HG03025 (cell line): Measurements from ENCODE around the gene BTRC.

ENCODE experiments used
- ATAC-seq: cut with Tn5 transposase; IDR thresholded peaks from one replicate; pipeline ENCODE4 v1.9.1; 2021; ENCODE audit warnings: mild to moderate bottlenecking, moderate library complexity; ENCODE audit not compliant: unreplicated experiment, low FRiP score

BTRC gene

GRCh38 chr10:101441541-101442455 lies 87.8 kb downstream of the BTRC start:
- no peak for ATAC-seq

GRCh38 chr10:101442456-101442800 lies 88.5 kb downstream of the BTRC start:
- no peak for ATAC-seq

GRCh38 chr10:101444058-101444898 lies 90.3 kb downstream of the BTRC start:
- ATAC-seq: no peak

- ATAC-seq: no peak
Measured at GRCh38 chr10:101446071-101446470, 92.1 kb downstream of the BTRC start.

- no peak for ATAC-seq
Measured at GRCh38 chr10:101446947-101447346, 93.0 kb downstream of the BTRC start.

GRCh38 chr10:101447477-101447876 lies 93.5 kb downstream of the BTRC start:
- ATAC-seq: no peak

GRCh38 chr10:101450277-101451080 lies 96.5 kb downstream of the BTRC start:
- no peak for ATAC-seq

- no peak for ATAC-seq
Measured at GRCh38 chr10:101451261-101451660, 97.3 kb downstream of the BTRC start.

- no peak for ATAC-seq
Measured at GRCh38 chr10:101451667-101452069, 97.7 kb downstream of the BTRC start.

- no peak for ATAC-seq
Measured at GRCh38 chr10:101452176-101452575, 98.2 kb downstream of the BTRC start.

- no peak for ATAC-seq
Measured at GRCh38 chr10:101452593-101452992, 98.6 kb downstream of the BTRC start.

- no peak for ATAC-seq
Measured at GRCh38 chr10:101453318-101453717, 99.4 kb downstream of the BTRC start.

- ATAC-seq: no peak
Measured at GRCh38 chr10:101453791-101454718, 100.1 kb downstream of the BTRC start.

GRCh38 chr10:101458869-101459268 lies 104.9 kb downstream of the BTRC start:
- no peak for ATAC-seq

GRCh38 chr10:101464082-101464481 lies 110.1 kb downstream of the BTRC start:
- ATAC-seq: no peak

GRCh38 chr10:101464599-101464998 lies 110.6 kb downstream of the BTRC start:
- no peak for ATAC-seq

- ATAC-seq: no peak
Measured at GRCh38 chr10:101466016-101466912, 112.3 kb downstream of the BTRC start.

GRCh38 chr10:101467286-101467770 lies 113.4 kb downstream of the BTRC start:
- no peak for ATAC-seq
